ENCODE results near the gene FREY1.

FREY1 gene

GRCh38 chr11:45934580-45935318 lies 27.7 kb upstream of the FREY1 start:
- Histone ChIP-seq H3K9ac (ENCODE audit: low read length) (no peak overlapping the region), H3K9me3 (ENCODE audit: control insufficient read depth, insufficient read depth, low read depth, low read length) (no peaks in the 10 kb centered on the region), H3K4me3 (ENCODE audit: low read depth, low read length) (no peak overlapping the region), H3K4me1 (ENCODE audit: control insufficient read depth, insufficient read depth, low read length) (peaks cover 9% of the 10 kb centered on the region; the same call in 1 of the 2 replicates), H3K27me3 (ENCODE audit: control insufficient read depth, insufficient read depth, low read length) (no peaks in the 10 kb centered on the region), H3K27ac (ENCODE audit: low read depth, low read length) (no peak overlapping the region), H3K36me3 (ENCODE audit: control insufficient read depth, insufficient read depth, low read length) (peaks cover 52% of the 10 kb centered on the region)

DNA sequence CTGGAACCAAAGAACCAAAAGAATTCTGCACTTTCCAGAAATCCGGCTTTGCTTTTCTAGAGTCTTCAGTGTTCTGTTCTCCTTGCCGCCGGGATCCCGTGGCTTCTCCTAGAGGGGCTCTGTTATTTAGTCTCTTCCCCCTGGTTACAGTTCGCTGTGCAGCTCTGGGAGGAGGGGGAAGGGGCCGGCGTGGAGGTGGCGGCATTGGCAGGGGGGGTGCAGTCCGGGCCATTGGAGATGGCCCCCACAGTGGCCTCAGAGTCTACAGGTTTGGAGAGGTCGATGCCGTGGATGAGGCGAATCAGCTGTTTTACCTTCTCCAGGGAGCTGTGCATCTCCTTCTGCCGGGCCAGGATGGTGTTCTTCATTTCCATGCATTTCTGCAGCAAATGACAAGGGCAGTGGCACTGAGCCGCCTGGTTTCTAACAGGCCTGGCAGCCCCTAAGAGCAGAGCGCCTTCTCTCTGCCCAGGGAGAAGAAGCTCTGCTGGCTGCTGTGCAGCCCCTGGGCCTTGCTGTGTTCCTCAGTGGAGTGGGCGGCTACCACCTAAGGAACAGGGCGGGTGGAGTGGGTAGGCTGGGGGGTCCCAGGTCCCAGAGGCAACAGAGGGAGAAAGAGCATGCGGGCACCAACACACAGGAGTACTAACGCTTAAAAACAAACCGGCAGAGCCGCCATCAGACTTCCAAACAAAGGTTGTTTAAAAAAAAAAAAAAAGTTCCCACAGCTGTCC lies 26.9 kb upstream of the FREY1 start:
- peaks cover 9% of the 10 kb centered on the region; the same call in 1 of the 2 replicates for H3K4me1 ChIP-seq (ENCODE audit: control insufficient read depth, insufficient read depth, low read length)
- no peak overlapping the region for H3K4me3 ChIP-seq (ENCODE audit: low read depth, low read length)
- H3K36me3 ChIP-seq (ENCODE audit: control insufficient read depth, insufficient read depth, low read length): peaks cover 52% of the 10 kb centered on the region
- H3K27ac ChIP-seq (ENCODE audit: low read depth, low read length): no peak overlapping the region
- no peaks in the 10 kb centered on the region for H3K27me3 ChIP-seq (ENCODE audit: control insufficient read depth, insufficient read depth, low read length)
- H3K9ac ChIP-seq (ENCODE audit: low read length): no peak overlapping the region
- no peaks in the 10 kb centered on the region for H3K9me3 ChIP-seq (ENCODE audit: control insufficient read depth, insufficient read depth, low read depth, low read length)

DNA sequence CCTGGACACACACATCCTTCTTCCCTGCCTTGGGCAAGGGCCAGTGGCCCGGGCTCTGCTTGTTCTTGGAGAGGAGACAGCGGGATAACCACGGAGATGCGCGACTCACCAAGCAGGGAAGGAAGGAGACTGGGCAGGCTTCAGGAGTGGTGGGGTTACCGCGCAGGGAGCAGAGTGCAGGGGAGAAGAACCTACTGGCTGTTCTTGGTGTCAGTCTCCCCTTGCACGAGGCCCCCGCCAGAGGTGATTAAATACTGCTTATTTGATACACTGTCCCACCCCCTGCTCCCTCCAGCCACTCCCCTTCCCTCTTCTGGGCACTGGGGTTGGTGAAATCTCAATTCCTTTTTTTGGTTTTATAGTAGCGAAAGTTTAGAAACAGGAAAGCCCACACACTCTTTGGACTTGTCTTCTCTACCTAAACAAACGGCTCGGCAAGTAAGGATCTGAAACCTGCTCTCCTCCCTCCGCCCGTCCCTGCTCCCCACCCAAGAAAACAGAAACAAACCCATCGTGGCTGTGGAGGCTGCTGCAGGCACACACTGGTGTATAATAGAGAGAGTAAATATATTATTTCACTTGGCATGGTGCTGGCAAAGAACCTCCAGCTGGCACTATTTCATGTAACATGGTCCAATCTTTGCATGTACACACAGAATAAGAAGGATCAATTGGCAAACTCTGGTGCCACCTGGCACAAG lies 26.2 kb upstream of the FREY1 start:
- Histone ChIP-seq H3K9me3 (ENCODE audit: control insufficient read depth, insufficient read depth, low read depth, low read length) (no peaks in the 10 kb centered on the region), H3K36me3 (ENCODE audit: control insufficient read depth, insufficient read depth, low read length) (peaks cover 56% of the 10 kb centered on the region), H3K27me3 (ENCODE audit: control insufficient read depth, insufficient read depth, low read length) (no peaks in the 10 kb centered on the region), H3K9ac (ENCODE audit: low read length) (no peak overlapping the region), H3K27ac (ENCODE audit: low read depth, low read length) (no peak overlapping the region), H3K4me1 (ENCODE audit: control insufficient read depth, insufficient read depth, low read length) (peaks cover 6% of the 10 kb centered on the region; the same call in 1 of the 2 replicates), H3K4me3 (ENCODE audit: low read depth, low read length) (no peak overlapping the region)

DNA sequence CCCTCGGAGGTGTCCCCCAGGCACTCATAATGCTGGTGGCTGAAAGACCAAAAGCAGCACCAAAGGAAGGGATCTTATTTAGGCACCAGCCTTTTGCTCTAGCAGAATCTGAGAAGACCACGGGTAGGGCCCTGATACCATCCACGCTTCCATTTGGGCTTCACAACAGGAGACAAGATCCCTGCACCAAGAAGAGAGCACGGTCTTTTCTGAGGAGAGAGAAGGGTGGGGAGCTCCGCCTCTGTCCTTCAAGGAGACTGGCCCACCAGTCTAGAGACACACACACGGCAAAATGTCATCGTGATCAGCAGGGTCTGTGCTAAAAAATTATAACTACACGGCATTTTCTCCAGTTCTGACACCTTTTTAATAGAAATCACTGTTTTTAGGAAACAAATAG lies 25.1 kb upstream of the FREY1 start:
- H3K4me3 ChIP-seq (ENCODE audit: low read depth, low read length): no peak overlapping the region
- no peak overlapping the region for H3K9ac ChIP-seq (ENCODE audit: low read length)
- no peaks in the 10 kb centered on the region for H3K4me1 ChIP-seq (ENCODE audit: control insufficient read depth, insufficient read depth, low read length)
- H3K9me3 ChIP-seq (ENCODE audit: control insufficient read depth, insufficient read depth, low read depth, low read length): no peaks in the 10 kb centered on the region
- no peak overlapping the region for H3K27ac ChIP-seq (ENCODE audit: low read depth, low read length)
- H3K36me3 ChIP-seq (ENCODE audit: control insufficient read depth, insufficient read depth, low read length): peaks cover 66% of the 10 kb centered on the region
- H3K27me3 ChIP-seq (ENCODE audit: control insufficient read depth, insufficient read depth, low read length): no peaks in the 10 kb centered on the region

- H3K27me3 ChIP-seq (ENCODE audit: control insufficient read depth, insufficient read depth, low read length): no peaks in the 10 kb centered on the region
- no peak overlapping the region for H3K27ac ChIP-seq (ENCODE audit: low read depth, low read length)
- H3K4me3 ChIP-seq (ENCODE audit: low read depth, low read length): no peak overlapping the region
- H3K36me3 ChIP-seq (ENCODE audit: control insufficient read depth, insufficient read depth, low read length): peaks cover 68% of the 10 kb centered on the region
- no peak overlapping the region for H3K9ac ChIP-seq (ENCODE audit: low read length)
- no peaks in the 10 kb centered on the region for H3K4me1 ChIP-seq (ENCODE audit: control insufficient read depth, insufficient read depth, low read length)
- H3K9me3 ChIP-seq (ENCODE audit: control insufficient read depth, insufficient read depth, low read depth, low read length): no peaks in the 10 kb centered on the region
These were observed 24.7 kb upstream of the FREY1 start for GRCh38 chr11:45931739-45932138.

GRCh38 chr11:45930951-45931570 lies 24.0 kb upstream of the FREY1 start:
- Histone ChIP-seq H3K27me3 (ENCODE audit: control insufficient read depth, insufficient read depth, low read length) (no peaks in the 10 kb centered on the region), H3K4me3 (ENCODE audit: low read depth, low read length) (no peak overlapping the region), H3K4me1 (ENCODE audit: control insufficient read depth, insufficient read depth, low read length) (no peaks in the 10 kb centered on the region), H3K9me3 (ENCODE audit: control insufficient read depth, insufficient read depth, low read depth, low read length) (no peaks in the 10 kb centered on the region), H3K9ac (ENCODE audit: low read length) (no peak overlapping the region), H3K27ac (ENCODE audit: low read depth, low read length) (no peak overlapping the region), H3K36me3 (ENCODE audit: control insufficient read depth, insufficient read depth, low read length) (peaks cover 69% of the 10 kb centered on the region)

- Histone ChIP-seq H3K9ac (ENCODE audit: low read length) (no peak overlapping the region), H3K27ac (ENCODE audit: low read depth, low read length) (no peak overlapping the region)
These were observed 23.1 kb upstream of the FREY1 start for GRCh38 chr11:45930031-45930794.

GRCh38 chr11:45929486-45930030 lies 22.5 kb upstream of the FREY1 start:
- H3K9ac ChIP-seq (ENCODE audit: low read length): no peak overlapping the region
- H3K4me3 ChIP-seq (ENCODE audit: low read depth, low read length): no peak overlapping the region
- no peak overlapping the region for H3K27ac ChIP-seq (ENCODE audit: low read depth, low read length)
- H3K36me3 ChIP-seq (ENCODE audit: control insufficient read depth, insufficient read depth, low read length): peaks cover 59% of the 10 kb centered on the region
- H3K9me3 ChIP-seq (ENCODE audit: control insufficient read depth, insufficient read depth, low read depth, low read length): no peaks in the 10 kb centered on the region
- peaks cover 3% of the 10 kb centered on the region; the same call in 1 of the 2 replicates for H3K27me3 ChIP-seq (ENCODE audit: control insufficient read depth, insufficient read depth, low read length)
- no peaks in the 10 kb centered on the region for H3K4me1 ChIP-seq (ENCODE audit: control insufficient read depth, insufficient read depth, low read length)

More at GRCh38 chr11:45930031-45930794, 23.1 kb upstream of the FREY1 start:
- Histone ChIP-seq H3K4me3 (ENCODE audit: low read depth, low read length) (no peak overlapping the region), H3K4me1 (ENCODE audit: control insufficient read depth, insufficient read depth, low read length) (no peaks in the 10 kb centered on the region), H3K9me3 (ENCODE audit: control insufficient read depth, insufficient read depth, low read depth, low read length) (no peaks in the 10 kb centered on the region), H3K36me3 (ENCODE audit: control insufficient read depth, insufficient read depth, low read length) (peaks cover 66% of the 10 kb centered on the region), H3K27me3 (ENCODE audit: control insufficient read depth, insufficient read depth, low read length) (no peaks in the 10 kb centered on the region)

- peaks cover 50% of the 10 kb centered on the region for H3K36me3 ChIP-seq (ENCODE audit: control insufficient read depth, insufficient read depth, low read length)
- no peak overlapping the region for H3K27ac ChIP-seq (ENCODE audit: low read depth, low read length)
These were observed 21.6 kb upstream of the FREY1 start for GRCh38 chr11:45928535-45929215.

More at GRCh38 chr11:45928535-45929215, 21.6 kb upstream of the FREY1 start:
- no peaks in the 10 kb centered on the region for H3K9me3 ChIP-seq (ENCODE audit: control insufficient read depth, insufficient read depth, low read depth, low read length)
- H3K9ac ChIP-seq (ENCODE audit: low read length): no peak overlapping the region
- no peak overlapping the region for H3K4me3 ChIP-seq (ENCODE audit: low read depth, low read length)
- peaks cover 4% of the 10 kb centered on the region; the same call in 1 of the 2 replicates for H3K4me1 ChIP-seq (ENCODE audit: control insufficient read depth, insufficient read depth, low read length)
- peaks cover 10% of the 10 kb centered on the region; the same call in 1 of the 2 replicates for H3K27me3 ChIP-seq (ENCODE audit: control insufficient read depth, insufficient read depth, low read length)
